GM21390 (cell line): ENCODE results near the gene CBFA2T3.

Source experiments
- ATAC-seq: cut with Tn5 transposase; IDR thresholded peaks from one replicate; pipeline ENCODE4 v1.9.1; 2021; ENCODE audit not compliant: unreplicated experiment

Gene CBFA2T3

GRCh38 chr16:88999457-89000206 is 22.6 kb upstream of the CBFA2T3 start:
- no peak for ATAC-seq

GRCh38 chr16:88995746-88996535 is 18.9 kb upstream of the CBFA2T3 start:
- no peak for ATAC-seq

GRCh38 chr16:88995194-88995593 is 18.2 kb upstream of the CBFA2T3 start:
- no peak for ATAC-seq

- no peak for ATAC-seq
Observed at GRCh38 chr16:88994695-88995094, 17.7 kb upstream of the CBFA2T3 start.

GRCh38 chr16:88993946-88994600 is 17.1 kb upstream of the CBFA2T3 start:
- no peak for ATAC-seq

- no peak for ATAC-seq
Observed at GRCh38 chr16:88993166-88993761, 16.3 kb upstream of the CBFA2T3 start.

GRCh38 chr16:88992351-88993165 is 15.6 kb upstream of the CBFA2T3 start:
- ATAC-seq: no peak

GRCh38 chr16:88991813-88992350 is 14.9 kb upstream of the CBFA2T3 start:
- ATAC-seq: no peak

- ATAC-seq: no peak
Observed at GRCh38 chr16:88989852-88990547, 13.0 kb upstream of the CBFA2T3 start.

- ATAC-seq: no peak
Observed at GRCh38 chr16:88988980-88989811, 12.2 kb upstream of the CBFA2T3 start.

- no peak for ATAC-seq
Observed at GRCh38 chr16:88985521-88985920, 8.5 kb upstream of the CBFA2T3 start.

- no peak for ATAC-seq
Observed at GRCh38 chr16:88983771-88984687, 7.0 kb upstream of the CBFA2T3 start.

- no peak for ATAC-seq
Observed at GRCh38 chr16:88983165-88983564, 6.2 kb upstream of the CBFA2T3 start.

GRCh38 chr16:88982286-88983084 is 5.5 kb upstream of the CBFA2T3 start:
- no peak for ATAC-seq

GRCh38 chr16:88979353-88980015 is 2.5 kb upstream of the CBFA2T3 start:
- ATAC-seq: no peak

- ATAC-seq: no peak
Observed at GRCh38 chr16:88978608-88979346, 1.8 kb upstream of the CBFA2T3 start.
